Measurements from ENCODE around the gene ELF4.

Gene ELF4

GRCh38 chrX:130110379-130111219 is at the start of gene ELF4:
TSS of gene ELF4 (minus strand) at chrX:130110497. CDS start at chrX:130081330, 29,167 bp downstream.
- Mint-ChIP-seq H3K9me3 (no peaks in the 10 kb centered on the region), H3K27ac (peak within 1 kb of the TSS; percentile 76), H3K4me3 (peak within 1 kb of the TSS; percentile 87), H3K4me1 (peaks cover 41% of the 10 kb centered on the region), H3K27me3 (no peaks in the 10 kb centered on the region), H3K36me3 (ENCODE audit: low read depth) (peaks cover 2% of the 10 kb centered on the region)
- ATAC-seq (peak; percentile 62), DNase-seq (peak; percentile 53)

GRCh38 chrX:130159776-130160175 is 49.5 kb upstream of the ELF4 start:
- H3K27me3 Mint-ChIP-seq: no peaks in the 10 kb centered on the region
- no peaks in the 10 kb centered on the region for H3K9me3 Mint-ChIP-seq
- H3K36me3 Mint-ChIP-seq (ENCODE audit: low read depth): peaks cover 7% of the 10 kb centered on the region
- ATAC-seq (no peak), DNase-seq (no peak)
- peaks cover 34% of the 10 kb centered on the region for H3K4me1 Mint-ChIP-seq
- H3K27ac Mint-ChIP-seq: no peak overlapping the region
- no peak overlapping the region for H3K4me3 Mint-ChIP-seq

- H3K36me3 Mint-ChIP-seq (ENCODE audit: low read depth): peaks cover 9% of the 10 kb centered on the region
- DNase-seq: no peak
- H3K27me3 Mint-ChIP-seq: no peaks in the 10 kb centered on the region
- peaks cover 26% of the 10 kb centered on the region for H3K4me1 Mint-ChIP-seq
- H3K4me3 Mint-ChIP-seq: no peak overlapping the region
- no peak overlapping the region for H3K27ac Mint-ChIP-seq
- no peak for ATAC-seq
- no peaks in the 10 kb centered on the region for H3K9me3 Mint-ChIP-seq
Measured at GRCh38 chrX:130158311-130158710, 48.0 kb upstream of the ELF4 start.

- ATAC-seq (no peak), DNase-seq (no peak)
- Mint-ChIP-seq H3K27ac (no peak overlapping the region), H3K4me1 (peaks cover 13% of the 10 kb centered on the region), H3K9me3 (no peaks in the 10 kb centered on the region), H3K27me3 (no peaks in the 10 kb centered on the region), H3K4me3 (no peak overlapping the region), H3K36me3 (ENCODE audit: low read depth) (peaks cover 9% of the 10 kb centered on the region)
Measured at GRCh38 chrX:130155564-130155963, 45.3 kb upstream of the ELF4 start.

GRCh38 chrX:130147631-130148030 is 37.3 kb upstream of the ELF4 start:
- ATAC-seq (no peak), DNase-seq (no peak)
- no peaks in the 10 kb centered on the region for H3K27me3 Mint-ChIP-seq
- no peak overlapping the region for H3K4me3 Mint-ChIP-seq
- no peak overlapping the region for H3K27ac Mint-ChIP-seq
- no peaks in the 10 kb centered on the region for H3K9me3 Mint-ChIP-seq
- H3K4me1 Mint-ChIP-seq: no peaks in the 10 kb centered on the region
- peaks cover 23% of the 10 kb centered on the region for H3K36me3 Mint-ChIP-seq (ENCODE audit: low read depth)

GRCh38 chrX:130145123-130145522 is 34.8 kb upstream of the ELF4 start:
- DNase-seq (no peak), ATAC-seq (no peak)
- Mint-ChIP-seq H3K4me1 (no peaks in the 10 kb centered on the region), H3K27ac (no peak overlapping the region), H3K36me3 (ENCODE audit: low read depth) (peaks cover 27% of the 10 kb centered on the region), H3K27me3 (no peaks in the 10 kb centered on the region), H3K9me3 (no peaks in the 10 kb centered on the region), H3K4me3 (no peak overlapping the region)

DNA sequence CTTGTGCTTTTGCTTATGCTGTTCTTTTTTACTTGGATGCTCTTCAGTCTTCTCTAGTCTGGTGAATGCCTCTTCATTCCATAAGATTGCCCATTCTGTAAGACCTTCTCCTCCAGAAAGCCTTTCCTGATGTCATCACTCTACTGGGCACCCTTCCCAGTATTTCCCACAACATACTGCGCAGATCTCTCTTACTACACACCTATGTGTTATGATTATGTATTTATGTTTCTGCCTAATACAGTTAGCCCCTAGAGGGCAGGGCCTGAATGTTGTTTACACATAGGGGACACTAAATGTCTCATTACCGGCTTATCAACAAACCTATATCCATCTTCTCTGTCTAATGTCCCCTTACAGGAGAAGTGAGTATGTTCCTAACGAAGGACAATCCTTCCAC is 34.2 kb upstream of the ELF4 start:
- Mint-ChIP-seq H3K27me3 (no peaks in the 10 kb centered on the region), H3K9me3 (no peaks in the 10 kb centered on the region), H3K27ac (no peak overlapping the region), H3K4me1 (no peaks in the 10 kb centered on the region), H3K4me3 (no peak overlapping the region), H3K36me3 (ENCODE audit: low read depth) (peaks cover 29% of the 10 kb centered on the region)
- ATAC-seq (no peak), DNase-seq (no peak)

DNA sequence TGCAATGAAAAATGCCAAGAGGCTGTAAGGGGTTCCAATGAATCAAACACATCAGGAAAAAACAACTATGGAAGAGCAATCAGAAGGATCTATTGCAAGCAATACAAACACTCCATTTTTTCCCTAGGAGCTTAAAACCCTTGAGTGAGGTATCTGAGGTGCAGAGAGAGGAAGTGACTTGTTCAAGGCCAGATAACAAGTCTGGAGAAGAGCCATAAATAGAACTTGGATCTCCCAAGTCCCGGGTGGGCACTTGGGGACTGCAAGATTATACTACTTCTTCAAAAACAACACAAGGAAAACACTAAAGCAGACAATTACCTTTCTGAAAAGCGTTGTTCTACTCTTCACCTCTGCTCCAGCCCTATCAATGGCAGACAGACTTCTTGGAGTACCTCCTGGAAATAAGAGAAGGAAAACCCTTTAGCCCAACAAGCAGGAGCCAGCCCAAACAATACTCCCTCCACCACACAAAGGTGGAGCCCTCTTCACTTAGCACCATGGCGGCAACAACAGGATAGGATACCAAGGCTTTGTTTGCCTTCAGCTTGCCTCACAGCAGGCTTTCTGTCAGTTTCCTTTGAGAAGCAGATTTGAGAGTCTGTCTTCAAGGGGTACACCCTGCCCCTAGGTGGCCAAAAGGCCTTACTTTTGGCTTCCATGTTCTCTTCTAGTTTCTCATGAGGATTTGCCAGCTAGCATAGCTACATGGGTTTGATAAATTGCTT is 29.3 kb upstream of the ELF4 start:
- Mint-ChIP-seq H3K36me3 (ENCODE audit: low read depth) (peaks cover 34% of the 10 kb centered on the region), H3K4me3 (no peak overlapping the region), H3K27ac (no peak overlapping the region), H3K9me3 (no peaks in the 10 kb centered on the region), H3K4me1 (no peaks in the 10 kb centered on the region), H3K27me3 (no peaks in the 10 kb centered on the region)
- ATAC-seq (no peak), DNase-seq (no peak)

- ATAC-seq: no peak
- Mint-ChIP-seq H3K4me3 (no peak overlapping the region), H3K27ac (no peak overlapping the region)
Measured at GRCh38 chrX:130136961-130137360, 26.7 kb upstream of the ELF4 start.

GRCh38 chrX:130136496-130136895 is 26.2 kb upstream of the ELF4 start:
- Mint-ChIP-seq H3K9me3 (no peaks in the 10 kb centered on the region), H3K27ac (no peak overlapping the region), H3K4me1 (no peaks in the 10 kb centered on the region), H3K36me3 (ENCODE audit: low read depth) (peaks cover 19% of the 10 kb centered on the region), H3K27me3 (no peaks in the 10 kb centered on the region), H3K4me3 (no peak overlapping the region)
- DNase-seq: no peak
- no peak for ATAC-seq

More at GRCh38 chrX:130136961-130137360, 26.7 kb upstream of the ELF4 start:
- Mint-ChIP-seq H3K4me1 (no peaks in the 10 kb centered on the region), H3K27me3 (no peaks in the 10 kb centered on the region), H3K9me3 (no peaks in the 10 kb centered on the region), H3K36me3 (ENCODE audit: low read depth) (peaks cover 22% of the 10 kb centered on the region)
- DNase-seq: no peak

DNA sequence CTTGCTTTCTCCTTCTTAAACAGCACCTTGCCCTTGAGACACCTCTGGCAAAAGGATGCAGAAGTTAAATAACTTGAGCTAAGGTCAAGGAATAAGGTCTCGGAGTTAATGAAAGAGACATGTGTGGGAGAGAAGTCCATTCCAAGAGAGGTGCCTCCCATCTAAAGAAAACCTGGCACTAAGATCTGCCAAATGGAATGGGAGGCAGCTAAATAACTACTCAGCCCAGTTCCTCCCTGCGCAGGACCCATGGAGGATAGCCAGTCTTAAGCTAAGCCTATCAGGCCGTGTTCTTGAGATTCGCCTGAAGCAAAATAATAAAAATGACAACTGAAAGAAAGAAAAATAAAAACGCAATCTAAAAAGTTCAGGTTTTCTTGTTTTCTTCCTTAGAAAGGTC is 20.7 kb upstream of the ELF4 start:
- Mint-ChIP-seq H3K4me3 (no peak overlapping the region), H3K36me3 (ENCODE audit: low read depth) (peaks cover 26% of the 10 kb centered on the region), H3K4me1 (no peaks in the 10 kb centered on the region), H3K9me3 (no peaks in the 10 kb centered on the region), H3K27ac (no peak overlapping the region), H3K27me3 (no peaks in the 10 kb centered on the region)
- ATAC-seq (no peak), DNase-seq (no peak)

DNA sequence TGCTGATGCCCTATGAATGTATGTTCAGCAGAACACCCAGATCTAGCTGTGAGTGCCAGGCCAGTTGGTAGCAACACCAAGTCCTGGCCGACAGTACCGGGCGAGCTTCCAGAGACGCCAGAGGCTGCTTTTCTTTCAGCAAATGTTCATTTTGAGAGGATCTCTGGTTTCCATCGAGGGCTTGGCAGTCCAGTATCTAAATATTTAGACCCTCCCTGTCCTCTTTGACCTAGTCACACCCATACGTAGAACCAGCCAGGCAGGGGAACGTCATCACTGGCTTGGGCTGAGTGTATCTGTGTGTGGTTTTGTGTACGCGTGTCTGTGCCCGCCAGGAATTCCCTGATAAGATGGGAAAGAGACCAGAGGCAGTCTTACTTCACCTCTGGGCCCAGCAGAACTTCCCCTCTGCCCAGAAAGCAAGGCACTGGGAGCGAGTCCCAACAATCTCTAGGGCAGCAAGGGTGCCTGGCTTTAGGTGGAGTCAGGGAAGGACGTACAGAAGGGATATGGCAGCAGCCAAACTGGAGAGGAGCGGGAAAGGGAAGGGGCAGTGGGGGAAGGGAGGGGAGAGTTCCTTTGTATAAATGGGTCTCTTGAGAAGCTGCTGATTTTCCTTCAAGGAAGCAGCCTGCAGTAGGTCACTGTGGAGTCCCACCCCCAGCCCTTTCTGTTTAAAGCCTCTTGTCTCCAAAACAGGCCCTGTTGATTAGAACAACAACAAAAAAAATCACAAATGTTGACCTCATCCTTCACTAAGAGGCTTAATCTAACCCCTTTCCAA is 15.0 kb upstream of the ELF4 start:
- Mint-ChIP-seq H3K27me3 (no peaks in the 10 kb centered on the region), H3K4me3 (no peak overlapping the region), H3K9me3 (no peaks in the 10 kb centered on the region), H3K27ac (no peak overlapping the region), H3K4me1 (peaks cover 6% of the 10 kb centered on the region), H3K36me3 (ENCODE audit: low read depth) (peaks cover 18% of the 10 kb centered on the region)
- ATAC-seq: no peak
- DNase-seq: no peak

GRCh38 chrX:130124577-130124976 is 14.3 kb upstream of the ELF4 start:
- Mint-ChIP-seq H3K36me3 (ENCODE audit: low read depth) (peaks cover 16% of the 10 kb centered on the region), H3K4me3 (no peak overlapping the region), H3K4me1 (peaks cover 13% of the 10 kb centered on the region), H3K27me3 (no peaks in the 10 kb centered on the region), H3K27ac (no peak overlapping the region), H3K9me3 (no peaks in the 10 kb centered on the region)
- ATAC-seq (no peak), DNase-seq (no peak)

- Mint-ChIP-seq H3K4me1 (peaks cover 29% of the 10 kb centered on the region), H3K27me3 (no peaks in the 10 kb centered on the region), H3K27ac (no peak overlapping the region), H3K36me3 (ENCODE audit: low read depth) (no peaks in the 10 kb centered on the region), H3K9me3 (no peaks in the 10 kb centered on the region), H3K4me3 (peak overlapping the region; percentile 48)
- ATAC-seq (no peak), DNase-seq (no peak)
Measured at GRCh38 chrX:130121505-130121800, 11.2 kb upstream of the ELF4 start.

Data from activated naive CD8-positive, alpha-beta T cell treated with anti-CD3 and anti-CD28 coated beads, Interleukin-2, amount 50 U/mL, for 24 hours (primary cell).